Epithelial cell of proximal tubule (primary cell): ENCODE data around the gene B4GALT1. TPM values are rescaled to one million over a fixed set of nuclear protein-coding genes. Genes with fewer than 3 reads are reported as not detected.

Experiments
- DNase-seq: peaks from one replicate; pipeline ENCODE4 v3.0.0-alpha.2; 2011; ENCODE audit warnings: low read depth
- H3K4me3 ChIP-seq: 2 replicates; pipeline ENCODE4 v1.5.1; 2011; ENCODE audit warnings: low read depth, mild to moderate bottlenecking, low read length
- CTCF ChIP-seq: conservative IDR thresholded peaks from 2 replicates; pipeline ENCODE4 v1.5.1; 2012; ENCODE audit warnings: low read depth, mild to moderate bottlenecking, low read length
- total RNA-seq: library from RNA; depleted of rRNA; stranded (reverse); fragments of >200 nt; gene quantifications from 2 replicates; pipeline ENCODE4 v1.2.3, GENCODE V29; 2015

The B4GALT1 gene
- total RNA-seq, 1 donor from 2014 or later = 60.7 TPM

DNA sequence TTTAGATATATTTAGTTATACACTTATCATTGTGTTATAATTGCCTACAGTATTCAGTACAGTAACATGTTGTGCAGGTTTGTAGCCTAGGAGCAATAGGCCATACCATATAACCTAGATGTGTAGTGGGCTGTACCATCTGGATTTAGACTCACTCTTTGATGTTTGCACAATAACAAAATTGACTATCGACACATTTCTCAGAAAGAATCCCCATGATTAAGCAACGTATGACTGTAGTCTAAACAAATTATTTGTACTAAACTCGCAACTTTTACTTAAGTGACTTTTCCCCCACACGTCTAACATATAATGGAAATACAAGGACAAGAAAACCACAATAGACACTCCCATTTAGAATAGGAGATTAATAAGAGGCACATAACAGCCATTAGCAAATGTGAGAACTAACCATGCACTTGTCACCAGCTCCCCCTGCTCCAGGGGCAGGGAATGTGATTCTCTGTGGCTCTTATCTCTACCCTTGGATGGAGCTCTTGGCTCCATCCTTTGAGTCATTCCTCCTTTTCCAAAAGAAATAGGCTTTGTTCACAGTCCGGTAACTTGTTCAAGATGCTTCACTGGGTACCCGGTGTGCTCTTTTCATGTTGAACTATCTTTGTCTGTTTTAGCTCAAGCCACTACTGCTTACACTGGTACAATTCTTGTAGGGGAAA is 8.7 kb upstream of the B4GALT1 start:
- no peak for DNase-seq
- H3K4me3 ChIP-seq = no peak overlapping the region
- no peak for TF ChIP-seq CTCF

DNA sequence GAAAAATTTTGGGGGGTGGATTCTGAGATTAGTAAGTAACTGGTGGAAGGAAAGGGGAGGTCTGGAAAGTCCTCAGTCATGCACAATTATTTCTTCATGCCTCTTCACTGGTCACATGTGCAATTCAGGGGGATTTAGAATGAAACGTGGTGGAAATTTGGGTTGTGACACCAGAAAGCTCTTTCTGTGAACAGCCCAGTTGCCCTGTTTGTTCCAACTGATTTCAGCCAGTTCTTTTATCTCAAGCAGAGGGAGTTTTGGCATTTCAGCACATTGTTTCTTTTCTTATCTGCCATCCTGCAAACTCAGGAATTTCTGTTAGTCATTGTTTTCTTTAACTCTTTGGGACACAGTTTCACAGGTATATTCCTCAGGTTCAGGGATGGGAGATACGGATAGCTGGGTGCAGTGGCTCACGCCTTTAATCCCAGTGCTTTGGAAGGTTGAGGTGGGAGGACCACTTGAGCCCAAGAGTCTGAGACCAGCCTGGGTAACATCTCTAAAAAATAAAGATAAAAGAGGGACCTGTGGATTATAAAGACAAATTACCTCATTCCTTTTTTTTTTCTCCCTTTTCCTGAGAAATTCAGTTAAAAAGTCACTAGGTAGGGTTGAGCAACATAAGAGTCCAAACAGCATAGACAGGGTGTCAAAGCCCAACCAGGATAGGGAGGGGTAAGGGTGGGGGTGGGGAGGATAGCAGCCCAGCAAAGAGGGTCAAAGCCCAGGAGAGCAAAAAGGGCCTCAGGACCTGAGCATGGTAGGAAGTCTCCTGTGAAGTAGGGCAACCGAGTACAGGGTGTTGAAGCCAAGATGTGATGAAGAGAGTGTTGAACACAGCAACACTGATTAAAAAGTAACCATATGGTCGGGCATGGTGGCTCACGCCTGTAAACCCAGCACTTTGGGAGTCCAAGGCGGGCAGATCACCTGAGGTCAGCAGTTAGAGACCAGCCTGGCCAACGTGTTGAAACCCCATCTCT is 5.4 kb upstream of the B4GALT1 start:
- TF ChIP-seq CTCF = no peak
- H3K4me3 ChIP-seq = peak overlapping the region; percentile 8
- DNase-seq = peak; percentile 80

DNA sequence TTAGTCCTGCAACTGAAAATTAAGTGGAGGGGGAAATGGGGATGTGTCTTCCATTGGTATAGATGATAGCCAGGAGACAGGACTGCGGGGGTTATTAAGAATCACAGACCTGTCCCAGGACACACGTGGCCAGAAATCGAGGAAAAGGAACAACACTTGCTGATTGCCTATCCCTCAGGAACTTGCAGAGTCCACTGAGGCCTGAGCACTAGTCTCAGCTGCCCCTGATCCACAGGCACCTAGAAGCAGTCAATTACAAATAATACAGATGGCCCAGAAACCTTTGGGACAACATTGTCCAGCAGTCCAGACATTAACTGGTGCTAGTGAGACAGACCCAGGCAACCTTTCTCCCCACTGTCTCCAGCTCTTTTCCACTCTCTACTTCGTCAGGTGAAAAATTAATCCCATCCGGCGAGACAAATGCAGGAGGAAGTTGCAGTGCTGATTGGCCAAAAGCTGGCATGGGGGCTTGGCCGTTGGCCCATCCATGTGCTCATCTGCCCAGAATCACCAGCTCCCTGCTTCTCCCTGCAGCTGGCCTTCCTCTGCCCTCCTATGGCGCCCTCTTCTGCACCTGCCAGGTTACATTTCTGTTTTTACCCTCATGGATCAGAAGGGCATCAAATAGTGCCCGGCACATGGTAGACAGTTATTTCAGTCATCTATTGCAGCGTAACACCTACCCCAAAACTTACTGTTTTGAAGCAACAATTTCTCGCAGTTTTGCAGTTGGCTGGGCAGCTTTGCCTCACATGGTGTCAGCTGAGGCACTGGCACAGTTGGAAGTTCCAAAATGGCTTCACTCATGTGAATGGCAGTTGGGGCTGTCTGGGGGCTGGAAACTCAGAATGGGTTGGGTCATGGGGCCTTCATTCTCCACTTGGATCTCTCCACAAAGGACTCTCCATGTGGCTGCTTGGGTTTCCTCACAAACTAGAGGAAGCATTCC is 3.6 kb upstream of the B4GALT1 start:
- TF ChIP-seq CTCF = peak; percentile 51
- DNase-seq = no peak
- H3K4me3 ChIP-seq = no peak overlapping the region

GRCh38 chr9:33168941-33169544 is 1.9 kb upstream of the B4GALT1 start:
- DNase-seq = no peak
- H3K4me3 ChIP-seq = no peak overlapping the region
- no peak for TF ChIP-seq CTCF

DNA sequence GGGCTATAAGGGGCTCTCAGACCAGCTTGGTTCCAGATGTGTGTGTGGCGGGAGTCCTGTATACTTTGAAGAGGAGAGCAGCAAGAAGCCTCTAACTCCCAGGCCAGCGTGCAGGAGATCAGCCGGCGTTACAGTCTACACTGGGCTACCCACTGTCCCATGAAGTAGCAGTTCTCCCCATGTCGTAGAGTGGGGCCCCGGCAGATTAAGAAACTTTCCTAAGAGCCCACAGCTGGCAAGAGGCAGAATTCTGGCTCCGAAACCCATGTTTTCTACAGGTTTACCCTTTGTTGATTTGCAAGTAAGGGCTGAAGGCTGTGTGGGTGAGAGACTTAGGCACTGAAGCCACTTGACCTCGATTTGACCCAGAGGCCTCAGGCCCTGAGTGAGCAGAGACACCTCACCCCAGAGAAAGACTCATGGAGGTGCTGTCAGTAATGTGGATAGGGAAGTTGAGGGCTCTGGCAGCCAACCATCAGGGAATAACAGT is 881 bp upstream of the B4GALT1 start:
- TF ChIP-seq CTCF = no peak
- no peak for DNase-seq
- peak overlapping the region; percentile 56 for H3K4me3 ChIP-seq
